HG02571 (cell line): ENCODE data around the gene PLEK.
"Not testable (repeated sequence)": the region's sequence is repeated elsewhere in the genome, so short reads cannot be mapped to it uniquely, and the experiment has no call there.

ENCODE experiments used
- ATAC-seq: cut with Tn5 transposase; IDR thresholded peaks from one replicate; pipeline ENCODE4 v1.9.1; 2021; ENCODE audit warnings: mild to moderate bottlenecking, moderate library complexity; ENCODE audit not compliant: unreplicated experiment

Gene PLEK

DNA sequence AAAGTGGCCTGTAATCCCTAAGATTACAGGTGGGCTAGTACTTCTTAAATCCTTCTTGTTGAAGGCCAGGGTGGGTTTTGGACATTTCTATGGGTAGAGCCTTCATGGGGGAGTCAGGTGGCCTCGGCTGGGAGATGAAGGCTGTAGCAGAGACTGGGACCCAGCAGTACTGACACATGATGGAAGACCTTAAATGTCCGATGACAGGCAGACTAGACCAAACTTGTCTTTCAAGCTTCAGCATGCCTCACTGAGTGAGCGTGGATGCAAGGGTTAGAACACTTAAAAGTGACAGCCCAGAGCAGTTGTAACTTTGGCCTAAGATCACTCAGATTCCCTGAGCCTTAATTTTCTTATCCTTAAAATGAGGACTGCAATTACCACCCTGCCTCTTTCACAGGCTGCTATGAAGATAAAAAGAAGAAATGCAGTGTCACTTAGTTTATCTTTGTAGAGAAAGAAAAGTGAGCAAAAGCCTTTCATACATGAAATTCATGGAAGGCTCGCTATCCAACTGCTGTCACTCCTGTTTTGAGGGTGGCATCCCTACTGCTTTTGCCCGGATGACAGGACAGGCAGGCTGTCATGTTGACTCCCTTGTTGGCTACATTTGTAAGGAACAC is 19.5 kb downstream of the PLEK start:
- ATAC-seq: no peak

DNA sequence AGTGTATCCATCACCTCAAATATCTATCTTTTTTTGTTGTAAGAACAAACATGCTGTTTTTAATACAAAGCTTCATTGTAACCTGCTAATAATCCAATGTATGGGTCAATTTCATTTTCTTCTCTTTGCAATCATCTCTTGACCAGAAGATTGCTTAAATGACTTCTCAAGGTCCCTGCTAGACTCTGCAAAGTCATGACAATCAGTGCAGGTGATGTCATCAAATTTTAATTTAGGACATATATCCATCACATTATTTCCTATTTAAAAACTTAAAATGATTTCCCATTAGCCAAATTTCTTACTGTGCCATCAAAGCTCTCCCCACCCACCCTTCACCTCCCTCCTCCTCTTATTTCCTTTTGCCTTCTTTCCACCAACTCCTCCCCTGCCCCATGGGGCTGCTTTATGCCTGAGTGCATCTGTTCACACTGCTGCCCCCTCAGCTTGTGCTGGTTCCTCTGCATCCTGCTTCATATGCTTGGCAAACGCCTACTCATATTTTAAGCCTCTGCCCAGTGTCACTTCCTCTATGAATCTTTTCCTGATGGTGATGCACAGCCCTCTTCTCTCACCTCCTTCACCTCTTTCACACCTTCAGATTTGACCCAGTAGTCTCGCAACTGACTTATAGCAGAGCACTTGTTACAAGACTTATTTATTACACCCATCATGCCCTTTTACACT is 20.3 kb downstream of the PLEK start:
- ATAC-seq: peak; percentile 35

DNA sequence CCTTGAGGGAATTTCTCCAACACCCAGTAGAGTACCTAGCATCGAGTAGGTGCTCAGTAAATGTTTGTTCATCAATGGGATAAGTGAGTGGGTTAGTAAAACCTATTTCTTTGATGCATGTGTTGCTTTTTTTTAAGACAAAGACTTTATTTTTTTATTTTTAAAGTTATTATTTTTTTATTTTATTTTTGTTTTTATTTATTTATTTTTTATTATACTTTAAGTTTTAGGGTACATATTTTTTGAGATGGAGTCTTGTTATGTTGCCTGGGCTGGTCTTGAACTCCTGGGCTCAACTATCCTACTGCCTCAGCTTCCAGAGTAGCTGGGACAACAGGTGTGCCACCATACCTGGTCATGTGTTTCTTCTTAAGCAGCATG is 20.8 kb downstream of the PLEK start:
- no peak for ATAC-seq

- ATAC-seq: no peak
Observed at GRCh38 chr2:68386365-68386764, 21.3 kb downstream of the PLEK start.

DNA sequence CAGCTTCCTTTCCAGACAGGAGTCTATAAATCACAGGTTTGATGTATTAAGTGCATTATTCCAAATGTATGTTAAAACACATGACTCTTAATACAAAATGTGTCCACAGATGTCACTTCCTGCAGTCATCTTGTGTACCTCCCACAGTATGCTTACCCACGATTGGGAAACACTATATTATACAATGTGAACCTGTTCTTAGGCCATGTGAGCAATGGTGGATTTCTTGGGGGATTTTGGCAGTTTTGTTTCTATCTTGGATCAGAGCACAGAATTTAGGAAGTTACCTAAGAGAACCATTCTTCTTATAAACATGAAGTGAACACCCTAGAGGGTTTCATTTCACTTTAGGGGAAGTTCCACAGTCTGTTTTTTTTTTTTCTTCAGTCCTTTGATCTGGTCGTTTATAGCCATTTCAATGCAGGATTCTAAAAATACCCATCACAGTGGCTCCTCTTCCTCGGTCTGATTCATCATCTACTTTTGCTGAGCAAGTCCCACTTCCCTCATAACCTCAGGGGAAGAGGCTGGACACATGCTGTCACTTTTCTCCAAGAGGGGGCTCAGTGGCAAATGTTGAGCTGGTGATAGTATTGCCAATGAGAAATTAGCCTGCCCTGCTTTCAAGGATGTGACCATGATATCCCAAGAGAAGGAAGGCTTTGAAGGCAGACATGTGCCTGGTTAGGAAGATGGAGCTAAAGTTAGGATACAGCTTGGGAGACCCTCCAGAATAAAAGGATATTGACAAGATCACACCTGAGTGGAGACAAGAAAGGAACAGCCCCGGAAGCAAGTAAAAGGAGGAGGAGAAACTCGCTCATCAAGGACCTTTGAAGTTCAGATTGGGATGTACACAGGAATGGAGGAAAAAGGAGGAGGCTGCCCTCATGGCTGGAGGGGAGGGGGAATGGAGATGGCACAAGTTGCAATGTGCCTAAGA is 22.6 kb downstream of the PLEK start:
- peak; percentile 42 for ATAC-seq

DNA sequence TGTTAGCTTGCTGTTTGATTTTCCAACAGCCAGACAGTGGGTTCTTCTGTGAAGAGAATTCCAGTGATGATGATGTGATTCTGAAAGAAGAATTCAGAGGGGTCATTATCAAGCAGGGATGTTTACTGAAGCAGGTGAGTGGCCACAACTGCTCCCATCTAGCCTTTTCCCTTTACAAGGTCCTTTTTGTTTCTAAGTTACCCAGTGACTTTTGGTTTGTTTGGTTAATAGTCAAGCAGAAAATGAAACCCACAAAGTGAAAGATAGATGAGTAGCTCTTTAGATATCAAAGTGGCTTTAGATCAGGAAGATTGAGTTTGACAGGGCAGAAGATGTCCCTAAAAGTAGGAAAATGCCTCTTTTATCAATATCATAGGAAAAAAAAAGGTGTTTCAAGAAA is 23.3 kb downstream of the PLEK start:
- ATAC-seq: no peak

- ATAC-seq: no peak
Observed at GRCh38 chr2:68388772-68389171, 23.7 kb downstream of the PLEK start.

DNA sequence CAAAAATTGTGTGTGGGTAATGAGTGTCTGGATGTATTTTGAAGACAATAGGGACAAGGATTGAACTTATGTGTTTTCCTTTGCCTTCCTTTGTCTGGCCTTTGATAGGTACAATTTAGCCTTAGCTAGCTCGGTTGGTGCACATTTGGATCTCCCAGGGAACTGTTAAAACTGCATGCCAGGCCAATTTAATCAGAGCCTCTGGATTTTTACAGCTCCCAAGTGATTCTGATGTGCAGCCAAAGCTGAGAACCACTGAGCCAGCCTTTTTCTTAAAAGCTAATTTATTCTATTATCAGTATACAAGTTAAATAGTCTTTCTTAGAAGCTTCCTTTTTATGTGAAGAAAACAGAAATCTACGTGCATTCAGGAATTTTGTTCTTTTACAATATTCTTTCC is 25.0 kb downstream of the PLEK start:
- ATAC-seq: no peak

DNA sequence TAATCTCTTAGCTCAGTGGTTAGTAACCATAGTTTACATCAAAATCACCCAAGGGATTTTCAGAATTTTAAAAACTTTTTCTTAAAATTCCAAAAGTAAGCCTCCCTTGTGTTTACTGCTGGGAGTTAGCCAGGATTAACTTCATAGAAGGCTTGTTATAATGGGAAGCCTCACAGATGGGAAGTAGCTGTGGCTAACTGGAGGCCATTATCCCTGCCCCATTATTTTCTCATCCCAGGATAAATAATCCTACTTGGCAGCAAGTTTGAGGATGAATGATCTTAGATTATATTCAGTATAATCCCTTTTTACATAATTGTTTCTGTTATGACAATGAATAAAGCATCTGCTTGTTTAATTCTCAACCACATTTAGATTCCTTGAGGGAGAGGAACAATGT is 25.5 kb downstream of the PLEK start:
- ATAC-seq: no peak

GRCh38 chr2:68391099-68391498 is 26.0 kb downstream of the PLEK start:
- ATAC-seq: no peak

DNA sequence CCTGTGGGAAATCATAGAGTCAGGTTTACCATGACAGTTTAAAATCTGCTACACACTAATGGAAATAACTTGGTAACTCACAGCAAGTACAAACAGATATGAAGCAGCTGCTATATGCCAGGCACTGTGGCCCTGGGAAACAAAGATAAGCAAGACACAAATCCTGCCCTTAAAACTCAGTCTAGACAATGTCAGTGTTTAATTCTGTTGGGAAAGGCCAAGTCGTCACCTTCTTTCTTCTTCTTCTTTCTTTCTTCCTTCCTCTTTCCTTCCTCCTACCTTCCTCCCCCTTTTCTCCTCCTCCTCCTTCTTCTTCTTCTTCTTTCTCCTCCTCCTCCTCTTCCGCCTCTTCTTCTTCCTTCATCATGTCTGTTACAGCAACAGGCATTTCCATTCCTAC is 26.8 kb downstream of the PLEK start:
- no peak for ATAC-seq

DNA sequence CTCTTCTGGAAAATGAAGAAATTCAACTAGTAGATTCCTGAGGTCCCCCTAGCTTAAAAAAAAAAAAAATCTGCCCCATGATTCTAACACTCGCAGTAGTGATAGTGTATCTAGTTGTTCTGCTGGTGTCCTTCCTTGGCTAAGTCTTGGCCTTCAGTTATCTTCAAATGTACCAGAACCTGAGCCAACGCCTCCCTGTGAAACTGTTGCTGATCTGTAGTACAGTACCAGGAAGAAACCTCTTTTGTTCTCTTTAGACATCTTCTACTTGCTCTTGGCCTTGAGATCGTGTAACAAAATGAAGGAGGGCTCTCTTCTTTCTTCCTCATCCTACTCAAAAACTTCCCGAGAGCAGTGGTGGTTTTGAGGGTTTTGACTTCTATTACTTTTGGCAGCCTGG is 31.0 kb downstream of the PLEK start:
- no peak for ATAC-seq

DNA sequence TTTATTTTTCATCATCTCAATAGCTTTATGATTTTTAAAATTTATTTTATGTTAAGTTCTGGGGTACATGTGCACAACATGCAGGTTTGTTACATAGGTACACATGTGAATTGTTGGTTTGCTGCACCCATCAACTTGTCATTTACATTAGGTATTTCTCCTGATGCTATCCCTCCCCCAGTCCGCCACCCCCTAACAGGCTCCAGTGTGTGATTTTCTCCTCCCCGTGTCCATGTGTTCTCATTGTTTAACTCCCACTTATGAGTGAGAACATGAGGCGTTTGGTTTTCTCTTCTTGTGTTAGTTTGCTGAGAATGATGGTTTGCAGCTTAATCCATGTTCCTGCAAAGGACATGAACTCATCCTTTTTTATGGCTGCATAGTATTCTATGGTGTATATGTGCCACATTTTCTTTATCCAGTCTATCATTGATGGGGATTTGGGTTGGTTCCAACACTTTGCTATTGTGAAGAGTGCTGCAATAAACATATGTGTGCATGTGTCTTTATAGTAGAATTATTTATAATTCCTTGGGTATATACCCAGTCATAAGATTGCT is 32.7 kb downstream of the PLEK start:
- not testable (repeated sequence) for ATAC-seq

GRCh38 chr2:68403199-68403644 is 38.1 kb downstream of the PLEK start:
- no peak for ATAC-seq

- peak; percentile 62 for ATAC-seq
Observed at GRCh38 chr2:68404164-68404563, 39.1 kb downstream of the PLEK start.

DNA sequence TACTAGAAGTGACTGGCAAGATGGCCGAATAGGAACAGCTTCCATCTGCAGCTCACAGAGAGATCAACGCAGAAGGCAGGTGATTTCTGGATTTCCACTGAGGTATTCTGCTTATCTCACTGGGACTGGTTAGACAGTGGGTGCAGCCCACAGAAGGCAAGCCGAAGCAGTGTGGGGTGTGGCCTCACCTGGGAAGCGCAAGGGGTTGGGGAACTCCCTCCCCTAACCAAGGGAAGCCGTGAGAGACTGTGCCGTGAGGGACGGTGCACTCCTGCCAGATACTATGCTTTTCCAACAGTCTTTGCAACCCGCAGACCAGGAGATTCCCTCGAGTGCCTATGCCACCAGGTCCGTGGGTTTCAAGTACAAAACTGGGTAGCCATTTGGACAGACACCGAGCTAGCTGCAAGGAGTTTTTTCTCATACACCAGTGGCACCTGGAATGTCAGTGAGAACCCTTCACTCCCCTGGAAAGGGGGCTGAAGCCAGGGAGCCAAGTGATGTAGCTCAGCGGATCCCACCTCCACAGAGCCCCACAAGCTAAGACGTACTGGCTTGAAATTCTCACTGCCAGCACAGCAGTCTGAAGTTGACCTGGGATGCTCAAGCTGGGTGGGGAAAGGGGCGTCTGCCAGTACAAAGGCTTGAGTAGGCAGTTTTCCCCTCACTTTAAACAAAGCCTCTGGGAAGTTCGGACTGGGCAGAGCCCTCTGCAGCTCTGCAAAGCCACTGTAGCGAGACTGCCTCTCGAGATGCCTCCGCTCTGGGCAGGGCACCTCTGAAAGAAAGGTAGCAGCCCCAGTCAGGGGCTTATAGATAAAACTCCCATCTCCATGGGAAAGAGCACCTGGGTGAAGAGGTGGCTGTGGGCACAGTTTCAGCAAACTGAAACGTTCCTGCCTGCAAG is 40.1 kb downstream of the PLEK start:
- no peak for ATAC-seq

GRCh38 chr2:68411397-68412126 is 46.5 kb downstream of the PLEK start:
- ATAC-seq: peak; percentile 91

GRCh38 chr2:68412127-68412819 is 47.2 kb downstream of the PLEK start:
- peak; percentile 37 for ATAC-seq

GRCh38 chr2:68413466-68413865 is 48.4 kb downstream of the PLEK start:
- ATAC-seq: no peak
